ENCODE measurements around the gene GRIP1. TPM values are rescaled to one million over a fixed set of nuclear protein-coding genes. Genes with fewer than 3 reads are reported as not detected.

Gene GRIP1
- total and polyA plus RNA-seq, 10 of the 15 experiments (the other 5 are each of a cell fraction or from before 2014, with no cell fraction given) = 0.05 to 0.85 (median 0.50) TPM; not detected in 7

GRCh38 chr12:66629138-66629870 lies 49.6 kb downstream of the GRIP1 start (continued):
- TF ChIP-seq NFIC (IDR thresholded peaks at IDR 0.05; ENCODE audit: low read depth, low read length) = peak; percentile 48
- TF ChIP-seq YY1 (IDR thresholded peaks at IDR 0.05; ENCODE audit: low read depth, low read length) = no peak
- TF ChIP-seq LARP7 (IDR thresholded peaks at IDR 0.05) = no peak

GRCh38 chr12:66627988-66628317 lies 50.9 kb downstream of the GRIP1 start:
- WGBS (ENCODE audit: insufficient coverage, insufficient replicate concordance, low lambda C conversion rate, missing lambda C conversion rate) = 0% methylated on average over 2 of the region's 2 CpGs
- peak overlapping the region; percentile 52; the same call in 1 of the 2 replicates for H2AFZ ChIP-seq (ENCODE audit: control insufficient read depth, low read depth, low read length)
- no peak overlapping the region for H3K9ac ChIP-seq (ENCODE audit: control insufficient read depth, insufficient read depth, low read length)
- H3K4me1 ChIP-seq (ENCODE audit: control insufficient read depth, insufficient read depth, low read length) = peaks cover 55% of the 10 kb centered on the region
- no peak for TF ChIP-seq TCF12 (IDR thresholded peaks at IDR 0.05; ENCODE audit: low read depth, low read length)
- TF ChIP-seq IKZF1 (conservative IDR thresholded peaks at IDR 0.05) = no peak
- peak; percentile 61 for TF ChIP-seq EED (IDR thresholded peaks at IDR 0.05; ENCODE audit: low read depth)
- TF ChIP-seq, protein P1, sequence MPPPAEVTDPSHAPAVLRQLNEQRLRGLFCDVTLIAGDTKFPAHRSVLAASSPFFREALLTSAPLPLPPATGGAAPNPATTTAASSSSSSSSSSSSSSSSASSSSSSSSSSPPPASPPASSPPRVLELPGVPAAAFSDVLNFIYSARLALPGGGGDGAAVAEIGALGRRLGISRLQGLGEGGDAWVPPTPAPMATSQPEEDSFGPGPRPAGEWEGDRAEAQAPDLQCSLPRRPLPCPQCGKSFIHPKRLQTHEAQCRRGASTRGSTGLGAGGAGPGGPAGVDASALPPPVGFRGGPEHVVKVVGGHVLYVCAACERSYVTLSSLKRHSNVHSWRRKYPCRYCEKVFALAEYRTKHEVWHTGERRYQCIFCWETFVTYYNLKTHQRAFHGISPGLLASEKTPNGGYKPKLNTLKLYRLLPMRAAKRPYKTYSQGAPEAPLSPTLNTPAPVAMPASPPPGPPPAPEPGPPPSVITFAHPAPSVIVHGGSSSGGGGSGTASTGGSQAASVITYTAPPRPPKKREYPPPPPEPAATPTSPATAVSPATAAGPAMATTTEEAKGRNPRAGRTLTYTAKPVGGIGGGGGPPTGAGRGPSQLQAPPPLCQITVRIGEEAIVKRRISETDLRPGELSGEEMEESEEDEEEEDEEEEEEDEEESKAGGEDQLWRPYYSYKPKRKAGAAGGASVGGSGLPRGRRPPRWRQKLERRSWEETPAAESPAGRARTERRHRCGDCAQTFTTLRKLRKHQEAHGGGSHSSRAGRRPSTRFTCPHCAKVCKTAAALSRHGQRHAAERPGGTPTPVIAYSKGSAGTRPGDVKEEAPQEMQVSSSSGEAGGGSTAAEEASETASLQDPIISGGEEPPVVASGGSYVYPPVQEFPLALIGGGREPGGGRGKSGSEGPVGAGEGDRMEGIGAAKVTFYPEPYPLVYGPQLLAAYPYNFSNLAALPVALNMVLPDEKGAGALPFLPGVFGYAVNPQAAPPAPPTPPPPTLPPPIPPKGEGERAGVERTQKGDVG (CRISPR knock-in tag; IDR thresholded peaks at IDR 0.05) = no peak
- no peak for TF ChIP-seq TBL1XR1 (IDR thresholded peaks at IDR 0.05; ENCODE audit: low read depth, low read length)
- TF ChIP-seq POLR2AphosphoS2 (IDR thresholded peaks at IDR 0.05; ENCODE audit: low read depth, low read length) = no peak
- no peak for TF ChIP-seq SKIL (IDR thresholded peaks at IDR 0.05; ENCODE audit: low read depth, poor library complexity, severe bottlenecking)
- TF ChIP-seq RUNX3 (IDR thresholded peaks at IDR 0.05; ENCODE audit: low read length) = peak; percentile 71
- TF ChIP-seq HSF1 (IDR thresholded peaks at IDR 0.05; ENCODE audit: low read depth, low read length) = no peak
- TF ChIP-seq HDAC6 (IDR thresholded peaks at IDR 0.05; ENCODE audit: unreplicated experiment) = no peak
- no peak for TF ChIP-seq PAX5 (IDR thresholded peaks at IDR 0.05; ENCODE audit: borderline replicate concordance, low read depth, low read length)
- intact Hi-C loops (cut with micrococcal nuclease; ENCODE audit: unreplicated experiment) = no loop called here
- H3K36me3 ChIP-seq (ENCODE audit: control insufficient read depth in 2 of 2, insufficient read depth in 2 of 2, low read length in 1 of 2) = no peaks in the 10 kb centered on the region
- ATAC-seq = no peak
- in situ Hi-C loops (cut with MboI) = no loop called here
- no peaks in the 10 kb centered on the region; the same call in 2 of the 3 replicates for H3K9me3 ChIP-seq (replicated peaks; ENCODE audit: control insufficient read depth, insufficient read depth, low read length)
- no peak overlapping the region for H3K4me3 ChIP-seq
- DNase-seq (ENCODE audit: low read depth, low spot score) = no peak
- POLR2A ChIA-PET = interaction anchor here (0.6 kb wide), 1 partner anchor 507 kb away, joined by 5 read pairs; no protein-coding TSS in a partner anchor
- H4K20me1 ChIP-seq (ENCODE audit: control insufficient read depth, insufficient read depth) = no peaks in the 10 kb centered on the region
- H3K27me3 ChIP-seq (replicated peaks in 1 of 2; ENCODE audit: control insufficient read depth in 2 of 2, insufficient read depth in 2 of 2, low read length in 1 of 2) = no peaks in the 10 kb centered on the region
- H3K79me2 ChIP-seq (ENCODE audit: control insufficient read depth, insufficient read depth, low read length) = no peaks in the 10 kb centered on the region
- BruUV-seq (replicated peaks) = no TSS peak
- CTCF ChIA-PET = interaction anchor here (1.4 kb wide), 1 partner anchor 14 kb away, joined by 4 read pairs; no protein-coding TSS in a partner anchor
- RAD21 ChIA-PET (ENCODE audit: unreplicated experiment) = no interaction called here
- SMC1A ChIA-PET (ENCODE audit: uncharacterized antibody, unreplicated experiment) = interaction anchor here (1.1 to 1.6 kb wide), 3 partner anchors 10 to 310 kb away, joined by 3 to 7 read pairs (median 5); no protein-coding TSS in a partner anchor
- no peak for FAIRE-seq
- H3K4me2 ChIP-seq (ENCODE audit: control insufficient read depth, insufficient read depth) = peak overlapping the region; percentile 20; the same call in 1 of the 2 replicates
- H3K27ac ChIP-seq (ENCODE audit: control insufficient read depth, insufficient read depth) = peak overlapping the region; percentile 40; the same call in 1 of the 2 replicates

Data from GM12878 (cell line).